Dermis microvascular lymphatic vessel endothelial cell (primary cell): ENCODE measurements around the gene CMSS1. TPM values are rescaled to one million over a fixed set of nuclear protein-coding genes. Genes with fewer than 3 reads are reported as not detected.

Source experiments
- DNase-seq, 2 donors: peaks; one replicate each; pipeline versions ENCODE4 v3.0.0 to v3.0.0-alpha.2; 2010; ENCODE audit warnings: low read depth in 2 of 2
- total RNA-seq: library from RNA; depleted of rRNA; stranded (reverse); fragments of >200 nt; gene quantifications from 2 replicates; pipeline ENCODE4 v1.2.1, GENCODE V29; 2014

The CMSS1 gene
- total RNA-seq, 1 donor from 2014 or later: 7.7 TPM

- DNase-seq: no peak
Observed at GRCh38 chr3:99933971-99934750, 116.5 kb downstream of the CMSS1 start.

- DNase-seq: peak; percentile 90 to 92
Observed at GRCh38 chr3:99934975-99935797, 117.5 kb downstream of the CMSS1 start.

- DNase-seq: peak in 1 of 2 donors; percentile 18
Observed at GRCh38 chr3:99938270-99938911, 120.7 kb downstream of the CMSS1 start.

- DNase-seq: no peak
Observed at GRCh38 chr3:99939876-99940275, 122.2 kb downstream of the CMSS1 start.

GRCh38 chr3:99940350-99940749 is 122.7 kb downstream of the CMSS1 start:
- DNase-seq: no peak

GRCh38 chr3:99941211-99941610 is 123.5 kb downstream of the CMSS1 start:
- no peak for DNase-seq

- DNase-seq: no peak
Observed at GRCh38 chr3:99943931-99944761, 126.5 kb downstream of the CMSS1 start.

- DNase-seq: peak in 1 of 2 donors; percentile 6
Observed at GRCh38 chr3:99945328-99945995, 127.8 kb downstream of the CMSS1 start.

GRCh38 chr3:99947356-99947755 is 129.7 kb downstream of the CMSS1 start:
- no peak for DNase-seq

- no peak for DNase-seq
Observed at GRCh38 chr3:99948467-99949089, 130.9 kb downstream of the CMSS1 start.

GRCh38 chr3:99949956-99950670 is 132.5 kb downstream of the CMSS1 start:
- DNase-seq: no peak

GRCh38 chr3:99950921-99951320 is 133.3 kb downstream of the CMSS1 start:
- no peak for DNase-seq

GRCh38 chr3:99951701-99952100 is 134.0 kb downstream of the CMSS1 start:
- DNase-seq: no peak

GRCh38 chr3:99952306-99952705 is 134.6 kb downstream of the CMSS1 start:
- no peak for DNase-seq

- DNase-seq: no peak
Observed at GRCh38 chr3:99953596-99953995, 135.9 kb downstream of the CMSS1 start.

- no peak for DNase-seq
Observed at GRCh38 chr3:99954914-99955644, 137.4 kb downstream of the CMSS1 start.

- no peak for DNase-seq
Observed at GRCh38 chr3:99955773-99956562, 138.3 kb downstream of the CMSS1 start.

GRCh38 chr3:99957151-99957796 is 139.6 kb downstream of the CMSS1 start:
- no peak for DNase-seq
